Measurements from ENCODE around the gene KCNH6. TPM values are rescaled to one million over a fixed set of nuclear protein-coding genes. Genes with fewer than 3 reads are reported as not detected.

The KCNH6 gene
- total RNA-seq, 2 experiments from 2014 or later = not detected

GRCh38 chr17:63525190-63525946, 2.2 kb downstream of the KCNH6 start:
- Mint-ChIP-seq H3K36me3 (no peaks in the 10 kb centered on the region), H3K9me3 (no peaks in the 10 kb centered on the region), H3K27me3 (peaks cover 28% of the 10 kb centered on the region), H3K4me3 (no peak overlapping the region), H3K27ac (no peak overlapping the region), H3K4me1 (peaks cover 2% of the 10 kb centered on the region)
- no peak for DNase-seq
- POLR2A ChIA-PET = no interaction called here
- ATAC-seq (ENCODE audit: low read depth) = no peak

DNA sequence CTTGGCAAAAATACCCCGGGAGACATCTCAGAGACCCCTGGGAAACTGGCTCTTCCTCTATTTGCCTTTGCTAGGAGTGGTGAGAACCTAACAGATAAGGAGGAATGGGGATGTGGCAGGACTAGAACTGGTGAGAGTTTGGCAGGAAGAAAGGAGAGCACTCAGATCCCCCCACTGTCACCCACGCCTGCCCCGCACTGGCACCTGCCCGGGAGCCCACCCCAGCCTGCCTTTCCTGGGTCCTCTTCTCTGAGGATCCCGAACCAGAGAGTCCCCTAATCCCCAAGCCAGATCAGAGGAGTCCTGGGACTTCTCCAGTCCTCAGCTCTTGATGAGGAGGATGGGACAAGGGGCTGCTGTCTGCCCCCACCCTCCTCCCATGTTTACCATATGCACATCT, 3.7 kb downstream of the KCNH6 start:
- no peak for ATAC-seq (ENCODE audit: low read depth)

DNA sequence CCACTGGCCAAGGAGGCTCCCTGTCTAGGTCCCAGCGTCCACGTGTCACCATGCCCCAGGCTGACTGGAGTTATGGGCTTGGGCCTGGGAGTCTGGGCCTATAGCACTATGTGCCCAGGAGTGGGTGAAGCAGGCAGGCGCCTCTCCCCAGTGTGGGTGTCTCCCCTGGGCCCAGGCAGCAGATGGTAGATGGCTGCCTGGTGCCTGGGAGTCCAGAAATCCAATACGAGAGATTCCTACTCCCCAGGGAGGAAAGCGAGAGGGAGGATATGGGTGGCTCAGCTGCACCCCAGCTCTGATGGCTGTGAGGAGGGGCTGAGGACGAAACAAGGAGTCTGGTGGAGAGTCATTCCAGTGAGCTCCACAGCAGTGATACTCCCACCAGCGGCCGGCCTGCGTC, 5.0 kb downstream of the KCNH6 start:
- Mint-ChIP-seq H3K9me3 (no peaks in the 10 kb centered on the region), H3K4me1 (peaks cover 2% of the 10 kb centered on the region), H3K4me3 (no peak overlapping the region), H3K36me3 (no peaks in the 10 kb centered on the region), H3K27me3 (peaks cover 15% of the 10 kb centered on the region), H3K27ac (no peak overlapping the region)
- DNase-seq = no peak
- POLR2A ChIA-PET = no interaction called here
- no peak for ATAC-seq (ENCODE audit: low read depth)

More for the DNA sequence above, 3.7 kb downstream of the KCNH6 start:
- peaks cover 2% of the 10 kb centered on the region for H3K4me1 Mint-ChIP-seq
- H3K4me3 Mint-ChIP-seq = no peak overlapping the region
- DNase-seq = no peak
- POLR2A ChIA-PET = no interaction called here
- no peaks in the 10 kb centered on the region for H3K36me3 Mint-ChIP-seq
- H3K27me3 Mint-ChIP-seq = peaks cover 22% of the 10 kb centered on the region
- no peak overlapping the region for H3K27ac Mint-ChIP-seq
- no peaks in the 10 kb centered on the region for H3K9me3 Mint-ChIP-seq

DNA sequence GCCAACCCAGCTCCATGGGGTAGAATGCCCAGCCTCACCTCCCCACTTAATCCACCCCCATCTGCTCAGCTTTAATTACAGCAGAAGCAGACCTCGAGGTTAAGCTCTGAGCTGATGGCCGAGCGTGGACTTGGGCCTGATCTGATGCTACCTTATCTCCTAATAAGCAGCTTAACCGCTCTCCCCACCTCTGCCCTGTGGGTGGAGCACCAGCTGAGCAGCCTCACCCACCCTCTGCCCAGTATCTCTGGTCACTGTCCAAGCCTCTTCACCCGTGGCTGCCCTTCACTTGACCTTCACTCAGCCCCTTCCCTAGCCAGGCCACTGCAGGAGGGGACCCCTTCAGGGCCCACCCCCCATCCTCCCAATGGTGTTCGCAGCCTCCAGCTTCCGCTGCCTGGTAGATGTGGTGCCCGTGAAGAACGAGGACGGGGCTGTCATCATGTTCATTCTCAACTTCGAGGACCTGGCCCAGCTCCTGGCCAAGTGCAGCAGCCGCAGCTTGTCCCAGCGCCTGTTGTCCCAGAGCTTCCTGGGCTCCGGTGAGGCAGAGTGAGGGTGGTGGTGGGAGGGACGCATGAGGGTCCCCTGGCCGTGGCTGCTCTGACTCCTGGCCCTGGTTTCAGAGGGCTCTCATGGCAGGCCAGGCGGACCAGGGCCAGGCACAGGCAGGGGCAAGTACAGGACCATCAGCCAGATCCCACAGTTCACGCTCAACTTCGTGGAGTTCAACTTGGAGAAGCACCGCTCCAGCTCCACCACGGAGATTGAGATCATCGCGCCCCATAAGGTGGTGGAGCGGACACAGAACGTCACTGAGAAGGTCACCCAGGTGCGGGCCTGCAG, 6.8 kb downstream of the KCNH6 start:
- DNase-seq = no peak
- ATAC-seq (ENCODE audit: low read depth) = no peak
- no peaks in the 10 kb centered on the region for H3K36me3 Mint-ChIP-seq
- POLR2A ChIA-PET = no interaction called here
- H3K9me3 Mint-ChIP-seq = no peaks in the 10 kb centered on the region
- H3K27ac Mint-ChIP-seq = no peak overlapping the region
- no peaks in the 10 kb centered on the region for H3K4me1 Mint-ChIP-seq
- no peak overlapping the region for H3K4me3 Mint-ChIP-seq
- peaks cover 6% of the 10 kb centered on the region for H3K27me3 Mint-ChIP-seq

GRCh38 chr17:63530557-63531021, 7.4 kb downstream of the KCNH6 start:
- Mint-ChIP-seq H3K27me3 (peaks cover 3% of the 10 kb centered on the region), H3K36me3 (no peaks in the 10 kb centered on the region), H3K27ac (no peak overlapping the region), H3K4me3 (no peak overlapping the region), H3K4me1 (no peaks in the 10 kb centered on the region), H3K9me3 (no peaks in the 10 kb centered on the region)
- ATAC-seq (ENCODE audit: low read depth) (no peak), DNase-seq (no peak)
- POLR2A ChIA-PET = no interaction called here

DNA sequence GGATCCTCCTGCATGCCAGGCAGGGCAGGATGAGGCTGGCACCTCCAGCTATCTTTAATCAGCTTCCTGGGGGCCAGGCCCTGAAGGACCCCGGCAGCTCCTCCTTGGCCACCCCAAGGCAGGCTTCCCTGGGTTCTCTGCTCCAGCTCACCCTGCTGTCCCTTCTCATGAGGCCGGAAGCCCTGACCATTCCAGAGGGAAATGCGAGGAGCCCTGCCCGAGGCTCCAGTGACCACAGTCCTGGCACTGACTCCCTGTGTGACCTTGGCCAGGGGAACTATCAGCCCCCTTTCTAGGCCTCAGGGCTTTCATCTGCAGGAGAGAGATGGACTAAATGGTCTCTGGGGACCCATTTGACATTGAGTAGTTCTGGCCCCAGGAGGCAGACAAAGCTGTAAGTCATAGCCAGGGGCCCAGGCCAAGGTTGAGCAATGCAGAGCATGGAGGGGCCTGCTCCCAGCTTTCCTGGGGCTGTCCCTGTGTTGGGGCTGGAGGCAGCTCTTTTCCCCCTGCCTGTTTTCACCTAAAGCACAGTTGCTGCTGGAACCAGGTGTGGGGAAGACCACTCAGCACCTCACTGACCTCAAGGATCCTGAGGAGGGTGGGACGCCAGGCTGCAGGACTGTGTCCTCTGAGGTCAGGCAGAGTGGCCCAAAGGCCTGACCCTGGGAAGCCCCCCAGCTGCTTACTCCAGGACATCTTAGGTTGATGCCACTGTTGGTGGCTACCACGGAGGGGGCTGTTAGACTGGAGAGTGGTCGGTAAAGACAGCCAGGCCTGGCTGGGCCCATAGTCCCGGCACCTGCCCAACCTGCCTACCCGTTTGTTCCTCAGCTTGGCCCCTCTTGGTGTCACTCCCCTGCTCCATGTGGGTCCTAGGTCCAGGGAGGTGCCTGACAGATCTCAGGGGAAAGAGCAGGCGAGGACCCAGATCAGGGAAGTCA, 8.1 kb downstream of the KCNH6 start:
- H3K27ac Mint-ChIP-seq = no peak overlapping the region
- H3K4me1 Mint-ChIP-seq = no peaks in the 10 kb centered on the region
- no peaks in the 10 kb centered on the region for H3K9me3 Mint-ChIP-seq
- no peak for ATAC-seq (ENCODE audit: low read depth)
- H3K27me3 Mint-ChIP-seq = peaks cover 2% of the 10 kb centered on the region
- POLR2A ChIA-PET = no interaction called here
- no peak overlapping the region for H3K4me3 Mint-ChIP-seq
- H3K36me3 Mint-ChIP-seq = no peaks in the 10 kb centered on the region
- DNase-seq = no peak

DNA sequence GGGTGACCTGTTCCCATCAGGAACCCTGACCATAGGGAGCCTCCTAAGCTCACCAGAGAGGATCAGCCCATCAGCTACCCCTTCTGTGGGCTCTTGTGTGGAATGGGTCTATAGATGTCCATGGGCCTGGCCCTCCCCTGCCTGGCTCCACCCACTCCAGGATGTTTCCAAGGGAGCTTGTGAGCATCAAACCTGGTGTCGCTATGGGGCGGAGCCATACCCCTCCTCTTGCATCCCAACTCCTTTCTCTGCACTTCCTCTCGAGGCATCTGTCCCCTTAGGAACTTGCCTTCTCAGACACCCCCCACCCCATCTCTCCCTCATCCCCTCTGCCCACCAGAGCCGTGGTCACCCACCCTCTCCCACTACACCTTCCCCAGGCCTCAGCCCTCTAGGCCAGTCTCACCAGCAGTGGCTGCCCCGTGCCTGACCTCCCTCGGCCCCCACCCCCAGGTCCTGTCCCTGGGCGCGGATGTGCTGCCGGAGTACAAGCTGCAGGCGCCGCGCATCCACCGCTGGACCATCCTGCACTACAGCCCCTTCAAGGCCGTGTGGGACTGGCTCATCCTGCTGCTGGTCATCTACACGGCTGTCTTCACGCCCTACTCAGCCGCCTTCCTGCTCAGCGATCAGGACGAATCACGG, 10.4 kb downstream of the KCNH6 start:
- Mint-ChIP-seq H3K4me3 (no peak overlapping the region), H3K27ac (no peak overlapping the region), H3K36me3 (no peaks in the 10 kb centered on the region), H3K27me3 (peaks cover 15% of the 10 kb centered on the region), H3K9me3 (no peaks in the 10 kb centered on the region), H3K4me1 (no peaks in the 10 kb centered on the region)
- no peak for ATAC-seq (ENCODE audit: low read depth)
- POLR2A ChIA-PET = no interaction called here
- DNase-seq = no peak

- no peaks in the 10 kb centered on the region for H3K36me3 Mint-ChIP-seq
- H3K4me1 Mint-ChIP-seq = no peaks in the 10 kb centered on the region
- no peak overlapping the region for H3K27ac Mint-ChIP-seq
- no peaks in the 10 kb centered on the region for H3K9me3 Mint-ChIP-seq
- ATAC-seq (ENCODE audit: low read depth) (no peak), DNase-seq (no peak)
- POLR2A ChIA-PET = no interaction called here
- no peak overlapping the region for H3K4me3 Mint-ChIP-seq
- peaks cover 19% of the 10 kb centered on the region for H3K27me3 Mint-ChIP-seq
These were observed 11.0 kb downstream of the KCNH6 start for GRCh38 chr17:63534078-63534570.

- peaks cover 27% of the 10 kb centered on the region for H3K27me3 Mint-ChIP-seq
- no peaks in the 10 kb centered on the region for H3K9me3 Mint-ChIP-seq
- DNase-seq (no peak), ATAC-seq (ENCODE audit: low read depth) (no peak)
- POLR2A ChIA-PET = no interaction called here
- H3K36me3 Mint-ChIP-seq = no peaks in the 10 kb centered on the region
- H3K27ac Mint-ChIP-seq = no peak overlapping the region
- no peaks in the 10 kb centered on the region for H3K4me1 Mint-ChIP-seq
- H3K4me3 Mint-ChIP-seq = no peak overlapping the region
These were observed 11.8 kb downstream of the KCNH6 start for GRCh38 chr17:63534816-63535455.

DNA sequence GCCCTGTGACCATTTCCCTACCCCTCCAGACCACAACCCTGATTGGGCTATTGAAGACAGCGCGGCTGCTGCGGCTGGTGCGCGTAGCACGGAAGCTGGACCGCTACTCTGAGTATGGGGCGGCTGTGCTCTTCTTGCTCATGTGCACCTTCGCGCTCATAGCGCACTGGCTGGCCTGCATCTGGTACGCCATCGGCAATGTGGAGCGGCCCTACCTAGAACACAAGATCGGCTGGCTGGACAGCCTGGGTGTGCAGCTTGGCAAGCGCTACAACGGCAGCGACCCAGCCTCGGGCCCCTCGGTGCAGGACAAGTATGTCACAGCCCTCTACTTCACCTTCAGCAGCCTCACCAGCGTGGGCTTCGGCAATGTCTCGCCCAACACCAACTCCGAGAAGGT, 12.5 kb downstream of the KCNH6 start:
- H3K4me3 Mint-ChIP-seq = no peak overlapping the region
- DNase-seq (no peak), ATAC-seq (ENCODE audit: low read depth) (no peak)
- H3K36me3 Mint-ChIP-seq = no peaks in the 10 kb centered on the region
- peaks cover 28% of the 10 kb centered on the region for H3K27me3 Mint-ChIP-seq
- H3K4me1 Mint-ChIP-seq = no peaks in the 10 kb centered on the region
- POLR2A ChIA-PET = no interaction called here
- no peaks in the 10 kb centered on the region for H3K9me3 Mint-ChIP-seq
- H3K27ac Mint-ChIP-seq = no peak overlapping the region

DNA sequence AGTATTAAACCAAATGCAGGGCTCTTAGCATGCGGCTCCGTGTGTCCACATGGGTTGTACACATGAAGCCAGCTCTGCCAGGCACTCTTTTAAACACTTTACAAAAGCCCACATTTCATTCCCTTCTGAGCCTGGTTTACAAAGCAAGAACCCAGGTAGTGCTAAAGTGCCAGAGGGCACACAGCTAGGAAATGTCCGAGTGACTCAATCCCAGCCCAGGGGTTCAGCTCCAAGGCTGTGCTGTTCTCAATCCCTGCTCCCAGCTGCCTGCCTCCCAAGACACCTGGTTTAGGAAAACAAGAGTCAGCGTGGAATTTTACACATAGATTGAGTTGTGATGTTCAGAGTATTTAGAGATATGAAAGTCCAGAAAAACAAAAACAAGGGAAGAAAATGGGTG, 13.8 kb downstream of the KCNH6 start:
- DNase-seq (no peak), ATAC-seq (ENCODE audit: low read depth) (no peak)
- Mint-ChIP-seq H3K9me3 (no peaks in the 10 kb centered on the region), H3K36me3 (no peaks in the 10 kb centered on the region), H3K27me3 (peaks cover 28% of the 10 kb centered on the region), H3K4me3 (no peak overlapping the region), H3K4me1 (no peaks in the 10 kb centered on the region), H3K27ac (no peak overlapping the region)
- POLR2A ChIA-PET = no interaction called here

- H3K27me3 Mint-ChIP-seq = peaks cover 28% of the 10 kb centered on the region
- ATAC-seq (ENCODE audit: low read depth) (peak; percentile 44), DNase-seq (no peak)
- no peaks in the 10 kb centered on the region for H3K9me3 Mint-ChIP-seq
- no peaks in the 10 kb centered on the region for H3K36me3 Mint-ChIP-seq
- H3K4me3 Mint-ChIP-seq = peak overlapping the region; percentile 10
- no peak overlapping the region for H3K27ac Mint-ChIP-seq
- no peaks in the 10 kb centered on the region for H3K4me1 Mint-ChIP-seq
- POLR2A ChIA-PET = no interaction called here
These were observed 15.0 kb downstream of the KCNH6 start for GRCh38 chr17:63537991-63538692.
